Neural cell (in vitro differentiated cells): Measurements from ENCODE around the gene KCNJ6. TPM values are rescaled to one million over a fixed set of nuclear protein-coding genes. Genes with fewer than 3 reads are reported as not detected.

ENCODE experiments used
- H2AFZ ChIP-seq: fragments of 200-600, 300-800 bp; sonication (generic), shearing (Covaris generic); 2 replicates; pipeline ENCODE4 v1.6.0; 2014; ENCODE audit warnings: low read depth, mild to moderate bottlenecking, antibody characterized with exemption, low read length, moderate library complexity
- H3F3A ChIP-seq: fragments of 200-600 bp; shearing (Covaris generic); 2 replicates; pipeline ENCODE4 v1.6.1; 2016; ENCODE audit warnings: mild to moderate bottlenecking, moderate library complexity, mixed read lengths, antibody characterized with exemption, low read length; ENCODE audit not compliant: insufficient read depth, poor library complexity, severe bottlenecking
- H3K27ac ChIP-seq: fragments of 200-600, 300-800 bp; sonication (generic), shearing (Covaris generic); 2 replicates; pipeline ENCODE4 v1.5.1; 2014; ENCODE audit warnings: mild to moderate bottlenecking, low read length, moderate library complexity
- H3K27me3 ChIP-seq: fragments of 300-800, 200-600 bp; sonication (generic), shearing (Covaris generic); 2 replicates; pipeline ENCODE4 v1.6.0; 2014; ENCODE audit warnings: mild to moderate bottlenecking, low read depth, low read length, moderate library complexity; ENCODE audit not compliant: insufficient read depth
- H3K36me3 ChIP-seq: fragments of 300-800, 200-600 bp; sonication (generic), shearing (Covaris generic); 2 replicates; pipeline ENCODE4 v1.5.1; 2014; ENCODE audit warnings: mild to moderate bottlenecking, antibody characterized with exemption, low read length, moderate library complexity; ENCODE audit not compliant: insufficient read depth
- H3K4me2 ChIP-seq: fragments of 300-800, 200-600 bp; sonication (generic), shearing (Covaris generic); 2 replicates; pipeline ENCODE4 v1.6.0; 2014; ENCODE audit warnings: mild to moderate bottlenecking, low read length
- H3K4me3 ChIP-seq: fragments of 300-800, 200-600 bp; sonication (generic), shearing (Covaris generic); 2 replicates; pipeline ENCODE4 v1.5.1; 2014; ENCODE audit warnings: mild to moderate bottlenecking, low read length, moderate library complexity
- H3K79me2 ChIP-seq: fragments of 200-600 bp; shearing (Covaris generic); replicated peaks from 2 replicates; pipeline ENCODE4 v1.6.0; 2014; ENCODE audit warnings: mild to moderate bottlenecking, low read length, moderate library complexity; ENCODE audit not compliant: insufficient read depth
- H3K9ac ChIP-seq: fragments of 300-800, 200-600 bp; sonication (generic), shearing (Covaris generic); 2 replicates; pipeline ENCODE4 v1.6.1; 2016; ENCODE audit warnings: mild to moderate bottlenecking, low read length, mixed read lengths
- H3K9me2 ChIP-seq: fragments of 200-600 bp; shearing (Covaris generic); 2 replicates; pipeline ENCODE4 v1.6.1; 2016; ENCODE audit warnings: mild to moderate bottlenecking, low read length, mixed read lengths; ENCODE audit not compliant: insufficient read depth
- H3K9me3 ChIP-seq: fragments of 200-600, 300-800 bp; sonication (generic), shearing (Covaris generic); 2 replicates; pipeline ENCODE4 v1.6.1; 2016; ENCODE audit warnings: mild to moderate bottlenecking, mixed run types, low read length, moderate library complexity, mixed read lengths
- H4K20me1 ChIP-seq: fragments of 200-600 bp; shearing (Covaris generic); 2 replicates; pipeline ENCODE4 v1.6.1; 2016; ENCODE audit warnings: mild to moderate bottlenecking, mixed run types; ENCODE audit not compliant: insufficient read depth
- CTCF ChIP-seq: fragments of 450-650 bp; IDR thresholded peaks from 2 replicates; pipeline ENCODE4 v1.5.1; 2014; ENCODE audit warnings: antibody characterized with exemption, mild to moderate bottlenecking, moderate library complexity; ENCODE audit not compliant: poor library complexity, severe bottlenecking
- EP300 ChIP-seq: fragments of 450-650 bp; conservative IDR thresholded peaks from 2 replicates; pipeline ENCODE4 v1.6.1; 2014; ENCODE audit warnings: antibody characterized with exemption, mild to moderate bottlenecking, moderate library complexity; ENCODE audit not compliant: poor library complexity, severe bottlenecking
- EZH2 ChIP-seq: fragments of 200-600, 300-800 bp; shearing (Covaris generic), sonication (generic); IDR thresholded peaks from 2 replicates; pipeline ENCODE4 v1.6.1; 2014; ENCODE audit warnings: antibody characterized with exemption, low read length, borderline replicate concordance, mild to moderate bottlenecking; ENCODE audit not compliant: insufficient read depth, poor library complexity, severe bottlenecking
- MXI1 ChIP-seq: fragments of 450-650 bp; conservative IDR thresholded peaks from 2 replicates; pipeline ENCODE4 v1.6.1; 2014; ENCODE audit warnings: antibody characterized with exemption, mild to moderate bottlenecking; ENCODE audit not compliant: poor library complexity, severe bottlenecking
- POLR2AphosphoS5 ChIP-seq: IDR thresholded peaks from 2 replicates; pipeline ENCODE4 v1.6.1; 2012
- RAD21 ChIP-seq: fragments of 450-650 bp; conservative IDR thresholded peaks from 2 replicates; pipeline ENCODE4 v1.6.1; 2014; ENCODE audit warnings: antibody characterized with exemption, mild to moderate bottlenecking, moderate library complexity
- REST ChIP-seq: IDR thresholded peaks from 2 replicates; pipeline ENCODE4 v1.6.1; 2012; ENCODE audit warnings: borderline replicate concordance
- SMC3 ChIP-seq: fragments of 450-650 bp; conservative IDR thresholded peaks from 2 replicates; pipeline ENCODE4 v1.6.1; 2014; ENCODE audit warnings: antibody characterized with exemption, mild to moderate bottlenecking, moderate library complexity; ENCODE audit not compliant: poor library complexity
- TAF1 ChIP-seq: IDR thresholded peaks from 2 replicates; pipeline ENCODE4 v1.6.1; 2012; ENCODE audit warnings: low read depth
- polyA plus RNA-seq: library from polyadenylated mRNA; depleted of rRNA; stranded (reverse); fragments of >200 nt; gene quantifications from 2 replicates; pipeline ENCODE4 v1.2.3, GENCODE V29; 2014

KCNJ6 gene
- polyA plus RNA-seq, 1 donor from 2014 or later = 1.7 TPM

GRCh38 chr21:37571442-37571841 is 344.8 kb downstream of the KCNJ6 start:
- Histone ChIP-seq H3K9me3 (no peaks in the 10 kb centered on the region), H3K4me2 (no peak overlapping the region), H3K4me3 (no peak overlapping the region), H4K20me1 (no peaks in the 10 kb centered on the region), H3K9ac (no peak overlapping the region), H3K27ac (no peak overlapping the region), H3F3A (no peaks in the 10 kb centered on the region), H3K9me2 (no peaks in the 10 kb centered on the region), H3K36me3 (no peaks in the 10 kb centered on the region), H3K79me2 (no peaks in the 10 kb centered on the region), H2AFZ (no peak overlapping the region), H3K27me3 (no peaks in the 10 kb centered on the region)
- TF ChIP-seq SMC3 (no peak), RAD21 (no peak), TAF1 (no peak), POLR2AphosphoS5 (no peak), CTCF (no peak), EZH2 (no peak), REST (no peak), EP300 (no peak), MXI1 (no peak)

- Histone ChIP-seq H3K4me2 (no peak overlapping the region), H3K79me2 (no peaks in the 10 kb centered on the region), H3K9me2 (no peaks in the 10 kb centered on the region), H4K20me1 (no peaks in the 10 kb centered on the region), H3K9me3 (no peaks in the 10 kb centered on the region), H3K36me3 (no peaks in the 10 kb centered on the region), H3K4me3 (no peak overlapping the region), H3K9ac (no peak overlapping the region), H3K27ac (no peak overlapping the region), H3F3A (no peaks in the 10 kb centered on the region), H2AFZ (no peak overlapping the region), H3K27me3 (no peaks in the 10 kb centered on the region)
- no peak for TF ChIP-seq EP300
- TF ChIP-seq MXI1 = no peak
- no peak for TF ChIP-seq TAF1
- no peak for TF ChIP-seq POLR2AphosphoS5
- TF ChIP-seq EZH2 = no peak
- no peak for TF ChIP-seq SMC3
- no peak for TF ChIP-seq CTCF
- no peak for TF ChIP-seq REST
- no peak for TF ChIP-seq RAD21
These were observed 347.3 kb downstream of the KCNJ6 start for GRCh38 chr21:37568916-37569315.
